ENCODE results near the gene IL10RB. TPM values are rescaled to one million over a fixed set of nuclear protein-coding genes. Genes with fewer than 3 reads are reported as not detected.
A peak's percentile ranks its signal among the peaks of the same experiment; 100 is the strongest.

Gene IL10RB
- total and polyA plus RNA-seq, 2 of the 13 experiments (the other 11 are each of a cell fraction or from before 2014, with no cell fraction given) = 17.4 to 18.2 TPM

DNA sequence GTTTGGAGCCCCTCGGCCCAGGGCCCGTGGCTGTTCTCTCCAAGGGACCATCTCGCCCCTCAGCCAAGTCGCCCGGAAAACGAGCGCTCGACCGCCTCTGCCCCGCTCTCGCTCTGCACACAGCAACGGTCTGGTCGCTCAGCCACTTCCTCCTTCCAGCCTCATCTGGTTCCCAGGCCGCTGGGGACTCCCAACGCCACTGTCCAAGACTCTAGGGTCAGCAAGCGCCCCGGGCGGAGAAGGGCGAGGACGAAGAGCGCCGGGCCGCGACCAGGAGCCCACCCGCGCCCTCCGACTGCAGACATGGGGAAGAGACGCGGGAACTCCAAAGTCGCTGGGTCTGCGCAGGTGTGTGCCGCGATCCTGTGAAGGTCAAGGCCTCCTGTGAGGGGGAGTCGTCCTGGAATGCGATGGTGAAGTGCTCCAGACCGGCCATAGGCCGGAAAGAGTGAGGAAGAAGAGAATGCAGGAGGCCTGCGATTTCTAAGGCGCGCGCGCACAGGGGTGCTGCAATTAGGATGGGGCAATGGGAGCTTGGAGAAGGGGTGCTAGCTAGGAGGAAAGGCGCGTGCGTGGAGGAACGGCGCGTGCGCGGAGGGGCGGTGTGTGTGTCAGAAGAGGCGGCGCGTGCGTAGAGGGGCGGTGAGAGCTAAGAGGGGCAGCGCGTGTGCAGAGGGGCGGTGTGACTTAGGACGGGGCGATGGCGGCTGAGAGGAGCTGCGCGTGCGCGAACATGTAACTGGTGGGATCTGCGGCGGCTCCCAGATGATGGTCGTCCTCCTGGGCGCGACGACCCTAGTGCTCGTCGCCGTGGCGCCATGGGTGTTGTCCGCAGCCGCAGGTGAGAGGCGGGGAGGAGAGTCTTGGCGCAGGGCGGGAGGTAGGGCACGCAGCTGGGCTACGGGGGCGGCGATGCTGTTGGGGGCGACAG lies 58.4 kb downstream of the IL10RB start, which contains the start of gene IFNAR1 (continued):
- TF ChIP-seq, protein P1, sequence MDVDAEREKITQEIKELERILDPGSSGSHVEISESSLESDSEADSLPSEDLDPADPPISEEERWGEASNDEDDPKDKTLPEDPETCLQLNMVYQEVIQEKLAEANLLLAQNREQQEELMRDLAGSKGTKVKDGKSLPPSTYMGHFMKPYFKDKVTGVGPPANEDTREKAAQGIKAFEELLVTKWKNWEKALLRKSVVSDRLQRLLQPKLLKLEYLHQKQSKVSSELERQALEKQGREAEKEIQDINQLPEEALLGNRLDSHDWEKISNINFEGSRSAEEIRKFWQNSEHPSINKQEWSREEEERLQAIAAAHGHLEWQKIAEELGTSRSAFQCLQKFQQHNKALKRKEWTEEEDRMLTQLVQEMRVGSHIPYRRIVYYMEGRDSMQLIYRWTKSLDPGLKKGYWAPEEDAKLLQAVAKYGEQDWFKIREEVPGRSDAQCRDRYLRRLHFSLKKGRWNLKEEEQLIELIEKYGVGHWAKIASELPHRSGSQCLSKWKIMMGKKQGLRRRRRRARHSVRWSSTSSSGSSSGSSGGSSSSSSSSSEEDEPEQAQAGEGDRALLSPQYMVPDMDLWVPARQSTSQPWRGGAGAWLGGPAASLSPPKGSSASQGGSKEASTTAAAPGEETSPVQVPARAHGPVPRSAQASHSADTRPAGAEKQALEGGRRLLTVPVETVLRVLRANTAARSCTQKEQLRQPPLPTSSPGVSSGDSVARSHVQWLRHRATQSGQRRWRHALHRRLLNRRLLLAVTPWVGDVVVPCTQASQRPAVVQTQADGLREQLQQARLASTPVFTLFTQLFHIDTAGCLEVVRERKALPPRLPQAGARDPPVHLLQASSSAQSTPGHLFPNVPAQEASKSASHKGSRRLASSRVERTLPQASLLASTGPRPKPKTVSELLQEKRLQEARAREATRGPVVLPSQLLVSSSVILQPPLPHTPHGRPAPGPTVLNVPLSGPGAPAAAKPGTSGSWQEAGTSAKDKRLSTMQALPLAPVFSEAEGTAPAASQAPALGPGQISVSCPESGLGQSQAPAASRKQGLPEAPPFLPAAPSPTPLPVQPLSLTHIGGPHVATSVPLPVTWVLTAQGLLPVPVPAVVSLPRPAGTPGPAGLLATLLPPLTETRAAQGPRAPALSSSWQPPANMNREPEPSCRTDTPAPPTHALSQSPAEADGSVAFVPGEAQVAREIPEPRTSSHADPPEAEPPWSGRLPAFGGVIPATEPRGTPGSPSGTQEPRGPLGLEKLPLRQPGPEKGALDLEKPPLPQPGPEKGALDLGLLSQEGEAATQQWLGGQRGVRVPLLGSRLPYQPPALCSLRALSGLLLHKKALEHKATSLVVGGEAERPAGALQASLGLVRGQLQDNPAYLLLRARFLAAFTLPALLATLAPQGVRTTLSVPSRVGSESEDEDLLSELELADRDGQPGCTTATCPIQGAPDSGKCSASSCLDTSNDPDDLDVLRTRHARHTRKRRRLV (CRISPR knock-in tag; IDR thresholded peaks at IDR 0.05) = peak; percentile 83
- TF ChIP-seq SOX13 (IDR thresholded peaks at IDR 0.05) = peak; percentile 26; the same call in 1 of the 2 replicates
- TF ChIP-seq SOX13 (CRISPR knock-in tag; conservative IDR thresholded peaks at IDR 0.05 in 1 of 2, IDR thresholded peaks at IDR 0.05 in 1 of 2) = peak in 1 of 2 experiments; percentile 31; a peak in 2 of 4 replicates
- TF ChIP-seq, protein P2, sequence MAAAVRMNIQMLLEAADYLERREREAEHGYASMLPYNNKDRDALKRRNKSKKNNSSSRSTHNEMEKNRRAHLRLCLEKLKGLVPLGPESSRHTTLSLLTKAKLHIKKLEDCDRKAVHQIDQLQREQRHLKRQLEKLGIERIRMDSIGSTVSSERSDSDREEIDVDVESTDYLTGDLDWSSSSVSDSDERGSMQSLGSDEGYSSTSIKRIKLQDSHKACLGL (CRISPR knock-in tag; IDR thresholded peaks at IDR 0.05) = peak; percentile 90
- TF ChIP-seq, protein P3, sequence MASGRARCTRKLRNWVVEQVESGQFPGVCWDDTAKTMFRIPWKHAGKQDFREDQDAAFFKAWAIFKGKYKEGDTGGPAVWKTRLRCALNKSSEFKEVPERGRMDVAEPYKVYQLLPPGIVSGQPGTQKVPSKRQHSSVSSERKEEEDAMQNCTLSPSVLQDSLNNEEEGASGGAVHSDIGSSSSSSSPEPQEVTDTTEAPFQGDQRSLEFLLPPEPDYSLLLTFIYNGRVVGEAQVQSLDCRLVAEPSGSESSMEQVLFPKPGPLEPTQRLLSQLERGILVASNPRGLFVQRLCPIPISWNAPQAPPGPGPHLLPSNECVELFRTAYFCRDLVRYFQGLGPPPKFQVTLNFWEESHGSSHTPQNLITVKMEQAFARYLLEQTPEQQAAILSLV (CRISPR knock-in tag; IDR thresholded peaks at IDR 0.05; ENCODE audit: borderline replicate concordance) = peak; percentile 86
- no peak for TF ChIP-seq ZNF296 (CRISPR knock-in tag; conservative IDR thresholded peaks at IDR 0.05)
- no peak for TF ChIP-seq MTA3 (CRISPR knock-in tag; IDR thresholded peaks at IDR 0.05)
- TF ChIP-seq, protein P4, sequence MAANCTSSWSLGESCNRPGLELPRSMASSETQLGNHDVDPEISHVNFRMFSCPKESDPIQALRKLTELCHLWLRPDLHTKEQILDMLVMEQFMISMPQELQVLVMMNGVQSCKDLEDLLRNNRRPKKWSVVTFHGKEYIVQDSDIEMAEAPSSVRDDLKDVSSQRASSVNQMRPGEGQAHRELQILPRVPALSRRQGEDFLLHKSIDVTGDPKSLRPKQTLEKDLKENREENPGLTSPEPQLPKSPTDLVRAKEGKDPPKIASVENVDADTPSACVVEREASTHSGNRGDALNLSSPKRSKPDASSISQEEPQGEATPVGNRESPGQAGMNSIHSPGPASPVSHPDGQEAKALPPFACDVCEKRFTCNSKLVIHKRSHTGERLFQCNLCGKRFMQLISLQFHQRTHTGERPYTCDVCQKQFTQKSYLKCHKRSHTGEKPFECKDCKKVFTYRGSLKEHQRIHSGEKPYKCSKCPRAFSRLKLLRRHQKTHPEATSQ (CRISPR knock-in tag; IDR thresholded peaks at IDR 0.05; ENCODE audit: borderline replicate concordance) = no peak; the same call in 1 of the 2 replicates
- no peak for TF ChIP-seq NFIC (IDR thresholded peaks at IDR 0.05; ENCODE audit: low read length)
- TF ChIP-seq, protein P5, sequence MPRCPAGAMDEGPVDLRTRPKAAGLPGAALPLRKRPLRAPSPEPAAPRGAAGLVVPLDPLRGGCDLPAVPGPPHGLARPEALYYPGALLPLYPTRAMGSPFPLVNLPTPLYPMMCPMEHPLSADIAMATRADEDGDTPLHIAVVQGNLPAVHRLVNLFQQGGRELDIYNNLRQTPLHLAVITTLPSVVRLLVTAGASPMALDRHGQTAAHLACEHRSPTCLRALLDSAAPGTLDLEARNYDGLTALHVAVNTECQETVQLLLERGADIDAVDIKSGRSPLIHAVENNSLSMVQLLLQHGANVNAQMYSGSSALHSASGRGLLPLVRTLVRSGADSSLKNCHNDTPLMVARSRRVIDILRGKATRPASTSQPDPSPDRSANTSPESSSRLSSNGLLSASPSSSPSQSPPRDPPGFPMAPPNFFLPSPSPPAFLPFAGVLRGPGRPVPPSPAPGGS (CRISPR knock-in tag; IDR thresholded peaks at IDR 0.05) = peak; percentile 47; the same call in 1 of the 2 replicates
- TF ChIP-seq SOX5 (CRISPR knock-in tag; IDR thresholded peaks at IDR 0.05; ENCODE audit: borderline replicate concordance) = peak; percentile 6; the same call in 1 of the 2 replicates
